Nephron (organoid): ENCODE results near the gene TUBA4B.

Experiments used
- H3K27ac Mint-ChIP-seq, 3 experiments: 2 replicates each; pipeline ENCODE4 v1.8.0; 2020; ENCODE audit warnings: mixed read lengths in 3 of 3, mild to moderate bottlenecking in 2 of 3, moderate library complexity in 1 of 3
- H3K27me3 Mint-ChIP-seq: 2 replicates; pipeline ENCODE4 v1.8.0; 2021; ENCODE audit warnings: low read depth, mild to moderate bottlenecking, moderate library complexity, mixed read lengths
- H3K36me3 Mint-ChIP-seq: 2 replicates; pipeline ENCODE4 v1.8.0; 2020; ENCODE audit warnings: low read depth, mixed read lengths
- H3K4me1 Mint-ChIP-seq: 2 replicates; pipeline ENCODE4 v1.8.0; 2020; ENCODE audit warnings: mixed read lengths
- H3K4me3 Mint-ChIP-seq, 3 experiments: 2 replicates each; pipeline ENCODE4 v1.8.0; 2020; ENCODE audit warnings: mild to moderate bottlenecking in 3 of 3, mixed read lengths in 3 of 3, moderate library complexity in 2 of 3
- H3K9me3 Mint-ChIP-seq: 2 replicates; pipeline ENCODE4 v1.8.0; 2020; ENCODE audit warnings: mixed read lengths
- CTCF ChIP-seq, 3 experiments: fragments of 200-600 bp; sonication (generic); IDR thresholded peaks; one replicate each; pipeline ENCODE4 v1.5.0; 2021; ENCODE audit warnings: antibody characterized with exemption in 3 of 3; ENCODE audit not compliant: unreplicated experiment in 3 of 3

TUBA4B gene

GRCh38 chr2:219252900-219253752, at the start of gene TUBA4B:
TSS of gene TUBA4B (plus strand) at chr2:219253243. CDS start at chr2:219253408, 165 bp downstream.
- H3K4me3 Mint-ChIP-seq: peak within 1 kb of the TSS; percentile 77 to 83 (median 77)
- H3K9me3 Mint-ChIP-seq: no peaks in the 10 kb centered on the region
- TF ChIP-seq CTCF (IDR thresholded peaks at IDR 0.05; ENCODE audit: unreplicated experiment in 3 of 3): no peak
- peak within 1 kb of the TSS; percentile 15 to 75 (median 45) for H3K27ac Mint-ChIP-seq
- peaks cover 63% of the 10 kb centered on the region for H3K27me3 Mint-ChIP-seq
- no peaks in the 10 kb centered on the region for H3K36me3 Mint-ChIP-seq
- peaks cover 49% of the 10 kb centered on the region for H3K4me1 Mint-ChIP-seq

GRCh38 chr2:219204425-219205164, 48.4 kb upstream of the TUBA4B start:
- peaks cover 10% of the 10 kb centered on the region for H3K36me3 Mint-ChIP-seq
- peaks cover 7% of the 10 kb centered on the region for H3K27me3 Mint-ChIP-seq
- H3K9me3 Mint-ChIP-seq: no peaks in the 10 kb centered on the region
- H3K4me1 Mint-ChIP-seq: peaks cover 23% of the 10 kb centered on the region
- peak overlapping the region in 1 of 3 experiments; percentile 24 for H3K27ac Mint-ChIP-seq
- H3K4me3 Mint-ChIP-seq: peak overlapping the region; percentile 23 to 71 (median 69)
- TF ChIP-seq CTCF (IDR thresholded peaks at IDR 0.05; ENCODE audit: unreplicated experiment in 3 of 3): no peak

GRCh38 chr2:219205165-219205538, 47.9 kb upstream of the TUBA4B start:
- Mint-ChIP-seq H3K27me3 (peaks cover 7% of the 10 kb centered on the region), H3K9me3 (no peaks in the 10 kb centered on the region), H3K4me1 (peaks cover 23% of the 10 kb centered on the region), H3K4me3 (peak overlapping the region; percentile 69 to 83 (median 71)), H3K36me3 (peaks cover 15% of the 10 kb centered on the region), H3K27ac (peak overlapping the region in 2 of 3 experiments; percentile 24 to 52)
- TF ChIP-seq CTCF (IDR thresholded peaks at IDR 0.05; ENCODE audit: unreplicated experiment in 3 of 3): no peak

- peaks cover 23% of the 10 kb centered on the region for H3K4me1 Mint-ChIP-seq
- H3K9me3 Mint-ChIP-seq: no peaks in the 10 kb centered on the region
- peaks cover 7% of the 10 kb centered on the region for H3K27me3 Mint-ChIP-seq
- peak overlapping the region; percentile 90 to 97 (median 95) for H3K27ac Mint-ChIP-seq
- TF ChIP-seq CTCF (IDR thresholded peaks at IDR 0.05; ENCODE audit: unreplicated experiment in 3 of 3): no peak
- peaks cover 20% of the 10 kb centered on the region for H3K36me3 Mint-ChIP-seq
- H3K4me3 Mint-ChIP-seq: peak overlapping the region; percentile 83 to 97 (median 92)
Measured at GRCh38 chr2:219205981-219206327, 47.1 kb upstream of the TUBA4B start.

- Mint-ChIP-seq H3K27ac (peak within 1 kb of the TSS; percentile 90 to 97 (median 95)), H3K9me3 (no peaks in the 10 kb centered on the region), H3K27me3 (peaks cover 7% of the 10 kb centered on the region), H3K36me3 (peaks cover 23% of the 10 kb centered on the region), H3K4me1 (peaks cover 23% of the 10 kb centered on the region), H3K4me3 (peak within 1 kb of the TSS; percentile 83 to 97 (median 92))
- TF ChIP-seq CTCF (IDR thresholded peaks at IDR 0.05; ENCODE audit: unreplicated experiment in 3 of 3): peak in 1 of 3 experiments; percentile 22
Measured at GRCh38 chr2:219206328-219207133, 46.5 kb upstream of the TUBA4B start, which contains the start of gene ZFAND2B. TSS of gene ZFAND2B (plus strand) at chr2:219206782. CDS start at chr2:219206988, 206 bp downstream.
